ENCODE data around the gene ABL1. TPM values are rescaled to one million over a fixed set of nuclear protein-coding genes. Genes with fewer than 3 reads are reported as not detected.

Gene ABL1
- total RNA-seq, 1 experiment from 2014 or later, result 78.6 TPM

- TF ChIP-seq EZH2 (IDR thresholded peaks at IDR 0.05; ENCODE audit: borderline replicate concordance, low read depth, low read length, poor library complexity, severe bottlenecking) (no peak), CTCF (conservative IDR thresholded peaks at IDR 0.05; ENCODE audit: low read depth, low read length) (no peak)
- H3K27me3 ChIP-seq (replicated peaks; ENCODE audit: insufficient read depth, low read depth, low read length, poor library complexity), result no peaks in the 10 kb centered on the region
- no peak for DNase-seq (ENCODE audit: low spot score)
- no peaks in the 10 kb centered on the region for H3K4me1 ChIP-seq (ENCODE audit: insufficient read depth, low read length, poor library complexity, severe bottlenecking)
- CTCF ChIA-PET, result no interaction called here
- BruUV-seq (replicated peaks), result no TSS peak
- POLR2A ChIA-PET (ENCODE audit: low non-redundant PET), result no interaction called here
- no peaks in the 10 kb centered on the region for H3K36me3 ChIP-seq (ENCODE audit: insufficient read depth, low read length, poor library complexity, severe bottlenecking)
- intact Hi-C loops (cut with micrococcal nuclease; ENCODE audit: unreplicated experiment), result no loop called here
- no peaks in the 10 kb centered on the region for H3K9me3 ChIP-seq (ENCODE audit: low read depth, low read length, poor library complexity, severe bottlenecking)
- H3K4me3 ChIP-seq (ENCODE audit: low read depth, low read length, poor library complexity, severe bottlenecking), result no peak overlapping the region
- no peak overlapping the region for H3K27ac ChIP-seq (ENCODE audit: low read depth, low read length, poor library complexity, severe bottlenecking)
Measured at GRCh38 chr9:130914417-130915095, 79.5 kb downstream of the ABL1 start.

DNA sequence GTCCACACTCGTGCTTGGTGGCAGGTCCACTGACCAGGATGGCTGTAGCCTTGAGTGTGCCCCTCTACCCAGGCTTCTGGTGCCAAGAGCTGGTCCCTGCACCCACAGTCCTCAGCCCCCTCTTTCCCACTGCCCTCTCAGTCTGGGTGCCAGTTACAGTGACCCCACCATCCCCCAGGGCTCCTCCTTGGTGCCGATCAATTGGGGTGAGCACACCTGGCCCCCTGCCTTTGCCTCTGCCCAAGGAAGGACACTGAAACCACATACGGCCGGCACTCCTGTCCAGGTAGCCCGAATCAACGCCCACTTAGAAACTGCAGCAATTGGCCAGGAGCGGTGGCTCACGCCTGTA is 80.0 kb downstream of the ABL1 start:
- Histone ChIP-seq H3K4me1 (ENCODE audit: insufficient read depth, low read length, poor library complexity, severe bottlenecking) (no peaks in the 10 kb centered on the region), H3K27ac (ENCODE audit: low read depth, low read length, poor library complexity, severe bottlenecking) (no peak overlapping the region), H3K4me3 (ENCODE audit: low read depth, low read length, poor library complexity, severe bottlenecking) (no peak overlapping the region), H3K9me3 (ENCODE audit: low read depth, low read length, poor library complexity, severe bottlenecking) (no peaks in the 10 kb centered on the region), H3K27me3 (replicated peaks; ENCODE audit: insufficient read depth, low read depth, low read length, poor library complexity) (no peaks in the 10 kb centered on the region), H3K36me3 (ENCODE audit: insufficient read depth, low read length, poor library complexity, severe bottlenecking) (no peaks in the 10 kb centered on the region)
- no TSS peak for BruUV-seq (replicated peaks)
- no peak for TF ChIP-seq EZH2 (IDR thresholded peaks at IDR 0.05; ENCODE audit: borderline replicate concordance, low read depth, low read length, poor library complexity, severe bottlenecking)
- no peak for TF ChIP-seq CTCF (conservative IDR thresholded peaks at IDR 0.05; ENCODE audit: low read depth, low read length)
- intact Hi-C loops (cut with micrococcal nuclease; ENCODE audit: unreplicated experiment), result no loop called here
- no peak for DNase-seq (ENCODE audit: low spot score)
- CTCF ChIA-PET, result no interaction called here
- POLR2A ChIA-PET (ENCODE audit: low non-redundant PET), result no interaction called here

GRCh38 chr9:130917168-130917960 is 82.3 kb downstream of the ABL1 start:
- no peaks in the 10 kb centered on the region for H3K27me3 ChIP-seq (replicated peaks; ENCODE audit: insufficient read depth, low read depth, low read length, poor library complexity)
- no peak for DNase-seq (ENCODE audit: low spot score)
- intact Hi-C loops (cut with micrococcal nuclease; ENCODE audit: unreplicated experiment), result no loop called here
- TF ChIP-seq CTCF (conservative IDR thresholded peaks at IDR 0.05; ENCODE audit: low read depth, low read length) (no peak), EZH2 (IDR thresholded peaks at IDR 0.05; ENCODE audit: borderline replicate concordance, low read depth, low read length, poor library complexity, severe bottlenecking) (no peak)
- no peak overlapping the region for H3K4me3 ChIP-seq (ENCODE audit: low read depth, low read length, poor library complexity, severe bottlenecking)
- BruUV-seq (replicated peaks), result no TSS peak
- H3K9me3 ChIP-seq (ENCODE audit: low read depth, low read length, poor library complexity, severe bottlenecking), result no peaks in the 10 kb centered on the region
- H3K36me3 ChIP-seq (ENCODE audit: insufficient read depth, low read length, poor library complexity, severe bottlenecking), result no peaks in the 10 kb centered on the region
- no peak overlapping the region for H3K27ac ChIP-seq (ENCODE audit: low read depth, low read length, poor library complexity, severe bottlenecking)
- H3K4me1 ChIP-seq (ENCODE audit: insufficient read depth, low read length, poor library complexity, severe bottlenecking), result no peaks in the 10 kb centered on the region
- ChIA-PET CTCF (no interaction called here), POLR2A (ENCODE audit: low non-redundant PET) (interaction anchor here (0.6 kb wide), 1 partner anchor 33 kb away, joined by 3 read pairs; no protein-coding TSS in a partner anchor)

Measured in A673 (cell line).